Measurements from ENCODE around the gene WDR62.

Gene WDR62

DNA sequence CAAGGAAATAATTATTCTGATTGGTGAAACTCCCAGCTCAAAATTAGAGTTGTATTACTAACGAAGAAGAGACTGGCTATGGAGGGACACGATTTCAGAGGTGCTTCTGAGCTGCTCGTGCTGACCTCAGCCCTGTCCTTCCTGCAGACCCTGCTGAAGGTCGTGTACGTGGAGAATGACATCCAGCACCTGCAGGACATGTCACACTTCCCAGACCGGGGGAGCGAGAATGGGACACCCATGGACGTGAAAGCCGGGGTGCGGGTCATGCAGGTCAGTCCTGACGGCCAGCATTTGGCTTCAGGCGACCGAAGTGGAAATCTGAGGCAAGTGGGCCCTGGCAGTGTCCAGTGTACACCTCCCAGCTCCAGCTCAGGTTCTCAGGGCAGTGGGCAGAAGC, 28.2 kb downstream of the WDR62 start:
- no peaks in the 10 kb centered on the region for H3K4me1 ChIP-seq (ENCODE audit: low read length)
- H3K36me3 ChIP-seq (replicated peaks; ENCODE audit: low read depth, low read length), result peaks cover 52% of the 10 kb centered on the region
- no peaks in the 10 kb centered on the region for H4K20me1 ChIP-seq (ENCODE audit: insufficient read depth, low read length)
- no peak overlapping the region for H2AFZ ChIP-seq (ENCODE audit: low read depth, low read length)
- no peaks in the 10 kb centered on the region for H3K9me3 ChIP-seq (ENCODE audit: insufficient read depth, low read length)
- H3K4me2 ChIP-seq (ENCODE audit: low read length), result no peak overlapping the region
- H3K4me3 ChIP-seq (ENCODE audit: low read length), result no peak overlapping the region
- H3K27ac ChIP-seq (ENCODE audit: low read length), result no peak overlapping the region
- no peak for TF ChIP-seq EZH2phosphoT487 (IDR thresholded peaks at IDR 0.05; ENCODE audit: low read depth)
- TF ChIP-seq, protein P1, sequence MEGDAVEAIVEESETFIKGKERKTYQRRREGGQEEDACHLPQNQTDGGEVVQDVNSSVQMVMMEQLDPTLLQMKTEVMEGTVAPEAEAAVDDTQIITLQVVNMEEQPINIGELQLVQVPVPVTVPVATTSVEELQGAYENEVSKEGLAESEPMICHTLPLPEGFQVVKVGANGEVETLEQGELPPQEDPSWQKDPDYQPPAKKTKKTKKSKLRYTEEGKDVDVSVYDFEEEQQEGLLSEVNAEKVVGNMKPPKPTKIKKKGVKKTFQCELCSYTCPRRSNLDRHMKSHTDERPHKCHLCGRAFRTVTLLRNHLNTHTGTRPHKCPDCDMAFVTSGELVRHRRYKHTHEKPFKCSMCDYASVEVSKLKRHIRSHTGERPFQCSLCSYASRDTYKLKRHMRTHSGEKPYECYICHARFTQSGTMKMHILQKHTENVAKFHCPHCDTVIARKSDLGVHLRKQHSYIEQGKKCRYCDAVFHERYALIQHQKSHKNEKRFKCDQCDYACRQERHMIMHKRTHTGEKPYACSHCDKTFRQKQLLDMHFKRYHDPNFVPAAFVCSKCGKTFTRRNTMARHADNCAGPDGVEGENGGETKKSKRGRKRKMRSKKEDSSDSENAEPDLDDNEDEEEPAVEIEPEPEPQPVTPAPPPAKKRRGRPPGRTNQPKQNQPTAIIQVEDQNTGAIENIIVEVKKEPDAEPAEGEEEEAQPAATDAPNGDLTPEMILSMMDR (IDR thresholded peaks at IDR 0.05; ENCODE audit: low read depth, low read length), result no peak
- no peaks in the 10 kb centered on the region for H3K27me3 ChIP-seq (ENCODE audit: low read depth, low read length)
- no peaks in the 10 kb centered on the region for H3K79me2 ChIP-seq (ENCODE audit: low read length)
- no peak overlapping the region for H3K9ac ChIP-seq (ENCODE audit: low read length)

DNA sequence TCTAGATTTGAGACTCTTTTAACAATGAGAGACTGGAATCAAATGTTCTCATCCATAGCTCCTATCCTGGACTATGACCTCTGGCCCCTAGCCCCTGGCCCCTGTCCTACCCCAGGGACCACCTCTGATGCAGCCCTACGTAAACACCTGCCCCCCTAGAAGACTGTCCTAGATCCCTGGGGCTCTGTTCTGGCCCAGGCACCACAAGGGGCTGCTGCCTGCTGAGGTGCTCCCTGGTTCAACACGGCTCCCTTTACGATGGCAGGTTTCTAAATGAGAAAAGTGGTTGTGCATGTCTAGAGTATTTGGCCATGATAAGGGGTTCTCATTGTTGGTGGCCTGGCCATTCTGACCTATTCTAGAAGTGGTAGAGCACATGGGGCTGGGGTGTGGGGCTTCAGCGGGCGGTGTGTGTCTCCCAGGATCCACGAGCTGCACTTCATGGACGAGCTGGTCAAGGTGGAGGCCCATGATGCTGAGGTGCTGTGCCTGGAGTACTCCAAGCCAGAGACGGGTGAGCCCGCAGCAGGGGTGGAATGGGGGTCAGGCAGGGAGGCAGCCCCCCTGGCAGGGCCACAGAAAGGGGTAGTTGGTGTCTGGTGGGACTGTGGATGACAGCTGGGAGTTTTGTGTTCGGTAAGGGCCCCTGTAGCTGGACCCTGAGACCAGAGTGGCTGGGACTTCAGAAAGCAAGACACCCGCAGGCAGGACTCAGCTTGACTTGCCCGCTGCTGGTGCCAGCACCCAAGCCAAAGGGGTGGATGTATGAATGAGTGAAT, 29.7 kb downstream of the WDR62 start:
- Histone ChIP-seq H4K20me1 (ENCODE audit: insufficient read depth, low read length) (no peaks in the 10 kb centered on the region), H2AFZ (ENCODE audit: low read depth, low read length) (no peak overlapping the region), H3K36me3 (replicated peaks; ENCODE audit: low read depth, low read length) (peaks cover 56% of the 10 kb centered on the region), H3K9ac (ENCODE audit: low read length) (no peak overlapping the region), H3K4me3 (ENCODE audit: low read length) (no peak overlapping the region), H3K4me1 (ENCODE audit: low read length) (no peaks in the 10 kb centered on the region), H3K79me2 (ENCODE audit: low read length) (no peaks in the 10 kb centered on the region), H3K4me2 (ENCODE audit: low read length) (no peak overlapping the region), H3K27ac (ENCODE audit: low read length) (no peak overlapping the region), H3K9me3 (ENCODE audit: insufficient read depth, low read length) (no peaks in the 10 kb centered on the region), H3K27me3 (ENCODE audit: low read depth, low read length) (no peaks in the 10 kb centered on the region)
- TF ChIP-seq, protein P1 (IDR thresholded peaks at IDR 0.05; ENCODE audit: low read depth, low read length), result no peak
- TF ChIP-seq EZH2phosphoT487 (IDR thresholded peaks at IDR 0.05; ENCODE audit: low read depth), result no peak

DNA sequence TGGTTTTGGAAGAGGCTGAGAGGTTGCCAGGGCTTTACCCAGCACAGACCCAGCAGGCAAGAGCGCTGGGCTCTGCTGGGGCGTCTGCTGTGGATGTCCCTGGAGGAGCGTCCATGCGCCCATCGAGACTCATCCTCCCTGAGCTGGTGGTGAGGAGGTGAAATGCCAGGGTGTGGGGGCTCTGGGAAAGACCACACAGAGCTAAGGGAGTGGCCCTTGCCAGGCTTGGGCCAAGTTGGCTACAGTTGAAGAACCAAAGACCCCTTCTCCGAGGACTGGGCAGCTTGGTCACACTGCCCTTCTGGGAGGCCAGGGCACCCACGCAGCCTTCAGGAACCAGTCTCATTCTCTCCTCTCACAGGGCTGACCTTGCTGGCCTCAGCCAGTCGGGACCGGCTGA, 31.6 kb downstream of the WDR62 start:
- Histone ChIP-seq H3K27ac (ENCODE audit: low read length) (no peak overlapping the region), H3K9me3 (ENCODE audit: insufficient read depth, low read length) (no peaks in the 10 kb centered on the region), H2AFZ (ENCODE audit: low read depth, low read length) (no peak overlapping the region), H3K36me3 (replicated peaks; ENCODE audit: low read depth, low read length) (peaks cover 59% of the 10 kb centered on the region), H3K79me2 (ENCODE audit: low read length) (no peaks in the 10 kb centered on the region), H3K4me1 (ENCODE audit: low read length) (no peaks in the 10 kb centered on the region), H3K9ac (ENCODE audit: low read length) (no peak overlapping the region), H3K4me3 (ENCODE audit: low read length) (no peak overlapping the region), H3K27me3 (ENCODE audit: low read depth, low read length) (no peaks in the 10 kb centered on the region), H3K4me2 (ENCODE audit: low read length) (no peak overlapping the region), H4K20me1 (ENCODE audit: insufficient read depth, low read length) (no peaks in the 10 kb centered on the region)
- TF ChIP-seq, protein P1 (IDR thresholded peaks at IDR 0.05; ENCODE audit: low read depth, low read length), result no peak
- no peak for TF ChIP-seq EZH2phosphoT487 (IDR thresholded peaks at IDR 0.05; ENCODE audit: low read depth)

DNA sequence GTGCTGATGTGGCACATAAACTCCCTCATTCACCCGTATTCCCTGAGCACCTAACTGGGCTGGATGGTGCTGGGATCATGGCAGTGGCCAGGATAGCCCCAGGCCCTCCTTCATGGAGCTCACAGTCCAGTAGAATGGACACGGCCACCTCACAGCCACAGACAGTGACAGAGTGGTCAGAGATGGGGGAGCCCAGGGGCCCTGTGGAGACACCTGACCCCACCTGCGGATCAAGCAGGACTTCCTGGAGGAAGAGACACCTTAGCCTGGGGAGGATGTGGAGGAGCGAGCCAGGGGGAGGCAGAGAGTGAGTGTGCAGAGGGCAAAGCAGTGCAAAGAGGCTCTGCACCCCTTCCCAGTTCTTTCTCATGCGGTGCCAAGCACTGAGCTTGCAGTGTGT, 35.1 kb downstream of the WDR62 start:
- Histone ChIP-seq H3K4me3 (ENCODE audit: low read length) (no peak overlapping the region), H3K9ac (ENCODE audit: low read length) (no peak overlapping the region), H3K36me3 (replicated peaks; ENCODE audit: low read depth, low read length) (peaks cover 32% of the 10 kb centered on the region), H3K9me3 (ENCODE audit: insufficient read depth, low read length) (no peaks in the 10 kb centered on the region), H3K27ac (ENCODE audit: low read length) (no peak overlapping the region), H4K20me1 (ENCODE audit: insufficient read depth, low read length) (no peaks in the 10 kb centered on the region), H3K27me3 (ENCODE audit: low read depth, low read length) (no peaks in the 10 kb centered on the region), H3K79me2 (ENCODE audit: low read length) (no peaks in the 10 kb centered on the region), H3K4me1 (ENCODE audit: low read length) (no peaks in the 10 kb centered on the region), H3K4me2 (ENCODE audit: low read length) (no peak overlapping the region), H2AFZ (ENCODE audit: low read depth, low read length) (no peak overlapping the region)
- TF ChIP-seq EZH2phosphoT487 (IDR thresholded peaks at IDR 0.05; ENCODE audit: low read depth), result no peak
- TF ChIP-seq, protein P1 (IDR thresholded peaks at IDR 0.05; ENCODE audit: low read depth, low read length), result no peak
